ENCODE data around the gene KDSR. TPM values are rescaled to one million over a fixed set of nuclear protein-coding genes. Genes with fewer than 3 reads are reported as not detected.

KDSR gene, protein sequence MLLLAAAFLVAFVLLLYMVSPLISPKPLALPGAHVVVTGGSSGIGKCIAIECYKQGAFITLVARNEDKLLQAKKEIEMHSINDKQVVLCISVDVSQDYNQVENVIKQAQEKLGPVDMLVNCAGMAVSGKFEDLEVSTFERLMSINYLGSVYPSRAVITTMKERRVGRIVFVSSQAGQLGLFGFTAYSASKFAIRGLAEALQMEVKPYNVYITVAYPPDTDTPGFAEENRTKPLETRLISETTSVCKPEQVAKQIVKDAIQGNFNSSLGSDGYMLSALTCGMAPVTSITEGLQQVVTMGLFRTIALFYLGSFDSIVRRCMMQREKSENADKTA
- 10 to 100 TPM; 13.1 to 37.2 (median 28.3) TPM for total RNA-seq

DNA sequence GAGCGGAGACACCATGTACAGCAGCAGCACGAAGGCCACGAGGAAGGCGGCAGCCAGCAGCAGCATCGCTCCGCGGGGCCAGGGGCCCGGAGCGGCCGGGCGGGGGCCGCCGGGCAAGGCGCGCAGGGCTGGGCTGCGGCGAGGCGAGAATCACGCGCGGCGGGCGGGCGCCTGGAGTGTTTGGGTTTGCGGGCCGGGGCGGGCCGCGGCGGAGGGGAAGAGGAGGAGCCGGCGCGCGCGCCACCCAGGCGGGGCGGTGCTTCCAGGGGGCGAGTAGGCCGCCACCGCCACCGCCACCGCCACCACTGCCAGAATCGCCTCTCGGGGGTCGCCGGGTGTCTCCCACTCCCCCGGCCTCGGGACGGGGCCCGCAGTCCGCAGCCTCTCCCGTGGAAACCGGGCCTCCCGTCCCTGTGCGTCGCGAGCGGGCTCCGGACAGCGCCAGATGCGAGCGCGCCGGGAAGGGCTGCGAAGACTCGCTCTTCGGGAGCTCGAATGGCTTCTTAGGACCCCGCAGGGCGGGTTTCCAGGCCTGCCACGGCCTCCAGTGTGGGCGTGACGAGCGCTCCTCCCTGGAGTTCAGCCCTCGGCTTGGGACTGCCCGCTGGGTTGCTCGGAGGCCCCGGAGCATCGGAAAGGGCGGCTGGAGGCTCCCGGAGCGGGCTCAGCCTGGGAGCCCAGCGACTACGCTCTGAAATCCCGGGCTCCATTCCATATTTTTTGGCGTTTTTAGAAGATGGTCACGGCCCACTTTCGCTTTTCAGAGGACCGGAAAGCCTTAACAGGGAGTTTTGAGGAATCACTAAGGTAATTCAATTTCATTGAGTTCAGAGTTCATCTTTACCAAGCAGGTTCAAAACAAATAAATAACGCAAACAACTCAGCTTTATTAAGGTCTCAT lies at the start of gene KDSR:
Gene KDSR, minus strand, starts transcription at position 154 of the 901 bp plus-strand sequence. Its CDS starts 88 bp downstream, at position 66.
- H3K27ac ChIP-seq: peak within 1 kb of the TSS; percentile 95 to 99 (median 98)
- in situ Hi-C loops (cut with MboI; ENCODE audit: low pct_ligation_motif_present in 1 of 4, low pct_unique_long_range_greater_than_20kb in 1 of 4, low sequenced_read_pairs in 3 of 4) (no loop called here), intact Hi-C loops (cut with DNase I; ENCODE audit: low total_unique reads) (loop anchor here (10.0 kb wide), 1 partner anchor 57 kb away; the partner anchor contains the start of gene VPS4B)
- peak; percentile 94 for DNase-seq
- peak; percentile 65 to 94 (median 91) for TF ChIP-seq POLR2AphosphoS5 (IDR thresholded peaks at IDR 0.05)
- TF ChIP-seq, protein P1, sequence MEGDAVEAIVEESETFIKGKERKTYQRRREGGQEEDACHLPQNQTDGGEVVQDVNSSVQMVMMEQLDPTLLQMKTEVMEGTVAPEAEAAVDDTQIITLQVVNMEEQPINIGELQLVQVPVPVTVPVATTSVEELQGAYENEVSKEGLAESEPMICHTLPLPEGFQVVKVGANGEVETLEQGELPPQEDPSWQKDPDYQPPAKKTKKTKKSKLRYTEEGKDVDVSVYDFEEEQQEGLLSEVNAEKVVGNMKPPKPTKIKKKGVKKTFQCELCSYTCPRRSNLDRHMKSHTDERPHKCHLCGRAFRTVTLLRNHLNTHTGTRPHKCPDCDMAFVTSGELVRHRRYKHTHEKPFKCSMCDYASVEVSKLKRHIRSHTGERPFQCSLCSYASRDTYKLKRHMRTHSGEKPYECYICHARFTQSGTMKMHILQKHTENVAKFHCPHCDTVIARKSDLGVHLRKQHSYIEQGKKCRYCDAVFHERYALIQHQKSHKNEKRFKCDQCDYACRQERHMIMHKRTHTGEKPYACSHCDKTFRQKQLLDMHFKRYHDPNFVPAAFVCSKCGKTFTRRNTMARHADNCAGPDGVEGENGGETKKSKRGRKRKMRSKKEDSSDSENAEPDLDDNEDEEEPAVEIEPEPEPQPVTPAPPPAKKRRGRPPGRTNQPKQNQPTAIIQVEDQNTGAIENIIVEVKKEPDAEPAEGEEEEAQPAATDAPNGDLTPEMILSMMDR (IDR thresholded peaks at IDR 0.05): no peak
- TF ChIP-seq POLR2A (IDR thresholded peaks at IDR 0.05): peak; percentile 95
- no peak for TF ChIP-seq EP300 (IDR thresholded peaks at IDR 0.05; ENCODE audit: low read depth)
- peak within 1 kb of the TSS; percentile 91 to 98 (median 95) for H3K4me3 ChIP-seq
- H3K27me3 ChIP-seq: no peaks in the 10 kb centered on the region
- H3K36me3 ChIP-seq: peaks cover 0 to 2% (median 0%) of the 10 kb centered on the region in 4 donors
- no peaks in the 10 kb centered on the region for H3K9me3 ChIP-seq
- WGBS, 2 donors (ENCODE audit: low coverage in 1 of 2): 0 to 1% methylated on average over 16 to 23 of the region's 90 CpGs
- peaks cover 0 to 33% (median 16%) of the 10 kb centered on the region in 4 donors for H3K4me1 ChIP-seq

DNA sequence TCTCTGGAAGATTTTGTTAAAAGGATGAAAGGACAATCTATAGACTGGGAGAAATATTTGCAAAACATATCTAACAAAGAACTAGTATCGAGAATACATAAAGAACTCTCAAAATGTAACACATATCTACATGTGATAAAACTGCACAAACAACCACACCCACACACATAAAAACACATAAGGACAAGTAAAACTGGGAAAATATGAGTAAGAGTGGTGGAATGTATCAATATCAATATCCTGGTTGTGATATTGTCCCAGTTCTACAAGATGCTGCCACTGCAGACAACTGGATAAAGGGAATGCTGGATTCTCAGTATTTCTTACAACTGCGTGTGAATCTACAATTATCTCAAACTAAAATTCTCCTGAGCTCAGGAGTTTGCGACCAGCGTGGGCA lies 45.9 kb upstream of the KDSR start:
- in situ Hi-C loops (cut with MboI; ENCODE audit: low pct_ligation_motif_present in 1 of 4, low pct_unique_long_range_greater_than_20kb in 1 of 4, low sequenced_read_pairs in 3 of 4): no loop called here
- Histone ChIP-seq H3K27me3 (no peaks in the 10 kb centered on the region), H3K36me3 (peaks cover 0 to 18% (median 9%) of the 10 kb centered on the region in 4 donors), H3K4me1 (peaks cover 0 to 37% (median 7%) of the 10 kb centered on the region in 4 donors), H3K9me3 (no peaks in the 10 kb centered on the region), H3K27ac (no peak overlapping the region), H3K4me3 (no peak overlapping the region)
- no peak for TF ChIP-seq POLR2A (IDR thresholded peaks at IDR 0.05)
- TF ChIP-seq POLR2AphosphoS5 (IDR thresholded peaks at IDR 0.05): no peak
- TF ChIP-seq EP300 (IDR thresholded peaks at IDR 0.05; ENCODE audit: low read depth): no peak
- TF ChIP-seq, protein P1 (IDR thresholded peaks at IDR 0.05): no peak
- intact Hi-C loops (cut with DNase I; ENCODE audit: low total_unique reads): no loop called here
- no peak for DNase-seq
- 64 to 82% methylated on average over 4 of the region's 4 CpGs for WGBS, 2 donors (ENCODE audit: low coverage in 1 of 2)

DNA sequence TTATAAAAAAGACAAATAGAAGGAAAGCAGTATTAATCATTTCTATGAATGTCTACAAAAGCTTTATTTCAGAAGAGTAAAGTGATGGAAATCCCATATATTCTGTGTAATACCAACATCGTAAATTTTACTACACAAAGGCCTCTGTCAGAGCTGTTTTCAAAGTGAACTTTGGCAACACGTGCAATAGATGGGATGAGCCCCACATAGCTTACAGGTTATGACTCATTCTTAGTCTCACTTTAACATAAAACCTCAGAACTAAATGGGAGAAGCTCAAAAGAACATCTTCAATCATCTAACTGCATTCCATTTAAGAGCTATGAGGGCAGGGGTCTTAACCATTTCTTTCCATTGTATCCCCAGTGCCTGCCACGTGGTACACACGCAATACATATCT lies 43.8 kb upstream of the KDSR start:
- peak overlapping the region in 1 of 4 donors; percentile 6 for H3K27ac ChIP-seq
- no peaks in the 10 kb centered on the region for H3K27me3 ChIP-seq
- H3K36me3 ChIP-seq: peaks cover 0 to 21% (median 6%) of the 10 kb centered on the region in 4 donors
- intact Hi-C loops (cut with DNase I; ENCODE audit: low total_unique reads) (no loop called here), in situ Hi-C loops (cut with MboI; ENCODE audit: low pct_ligation_motif_present in 1 of 4, low pct_unique_long_range_greater_than_20kb in 1 of 4, low sequenced_read_pairs in 3 of 4) (no loop called here)
- H3K9me3 ChIP-seq: no peaks in the 10 kb centered on the region
- no peak for TF ChIP-seq POLR2A (IDR thresholded peaks at IDR 0.05)
- peak in 1 of 3 donors; percentile 42 for TF ChIP-seq POLR2AphosphoS5 (IDR thresholded peaks at IDR 0.05)
- TF ChIP-seq, protein P1 (IDR thresholded peaks at IDR 0.05): no peak
- DNase-seq: no peak
- peaks cover 0 to 44% (median 11%) of the 10 kb centered on the region in 4 donors for H3K4me1 ChIP-seq
- H3K4me3 ChIP-seq: no peak overlapping the region
- WGBS, 2 donors (ENCODE audit: low coverage in 1 of 2): 59 to 64% methylated on average over 4 of the region's 4 CpGs

DNA sequence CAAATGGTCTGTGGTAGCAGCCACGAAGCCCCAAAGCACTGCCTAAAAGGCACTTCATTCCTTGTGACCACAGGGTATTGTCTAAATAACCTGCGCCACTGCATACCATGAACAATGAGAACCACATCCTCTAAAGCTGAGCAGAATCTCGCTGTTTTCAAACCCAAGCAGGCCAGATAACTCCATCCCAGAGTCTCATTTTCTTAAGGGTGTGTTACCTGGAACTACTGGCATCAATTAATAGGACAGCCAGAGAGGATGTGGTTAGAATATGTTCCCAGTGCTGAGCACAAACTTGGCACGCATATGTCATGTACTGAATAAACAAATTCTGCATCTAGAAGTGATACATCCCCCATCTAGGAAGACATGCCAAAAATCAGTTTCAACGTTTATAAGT lies 42.3 kb upstream of the KDSR start:
- Histone ChIP-seq H3K27me3 (no peaks in the 10 kb centered on the region), H3K36me3 (peaks cover 0 to 27% (median 6%) of the 10 kb centered on the region in 4 donors), H3K4me1 (peaks cover 0 to 44% (median 11%) of the 10 kb centered on the region in 4 donors), H3K27ac (no peak overlapping the region), H3K4me3 (no peak overlapping the region), H3K9me3 (no peaks in the 10 kb centered on the region)
- in situ Hi-C loops (cut with MboI; ENCODE audit: low pct_ligation_motif_present in 1 of 4, low pct_unique_long_range_greater_than_20kb in 1 of 4, low sequenced_read_pairs in 3 of 4): no loop called here
- WGBS, 2 donors (ENCODE audit: low coverage in 1 of 2): 82 to 84% methylated on average over 4 to 5 of the region's 5 CpGs
- no peak for DNase-seq
- intact Hi-C loops (cut with DNase I; ENCODE audit: low total_unique reads): no loop called here
- TF ChIP-seq EP300 (IDR thresholded peaks at IDR 0.05; ENCODE audit: low read depth) (no peak), POLR2A (IDR thresholded peaks at IDR 0.05) (no peak), POLR2AphosphoS5 (IDR thresholded peaks at IDR 0.05) (no peak)
- TF ChIP-seq, protein P1 (IDR thresholded peaks at IDR 0.05): no peak
